CD4-positive, alpha-beta T cell (primary cell): Measurements from ENCODE around the gene MTOR. TPM values are rescaled to one million over a fixed set of nuclear protein-coding genes. Genes with fewer than 3 reads are reported as not detected.

ENCODE experiments used
- ATAC-seq: fragments of 200-7000 bp; cut with Tn5 transposase; one replicate; pipeline ENCODE4 v1.10.0; 2022; ENCODE audit warnings: mild to moderate bottlenecking; ENCODE audit not compliant: poor library complexity
- CTCF ChIA-PET: fragments of 350-600 bp; sonication (Branson Sonifier 250); formaldehyde crosslinking; loops from one replicate; lab custom pipeline; 2021; ENCODE audit warnings: antibody characterized with exemption, inconsistent platforms; lab: Charles Lee
- POLR2A ChIA-PET: fragments of 350-600 bp; sonication (Branson Sonifier 250); formaldehyde crosslinking; loops from one replicate; lab custom pipeline; 2021; ENCODE audit warnings: antibody characterized with exemption, inconsistent platforms; lab: Charles Lee
- DNase-seq, 14 experiments: peaks; one replicate each; pipeline ENCODE4 v3.0.0-alpha.2; 2013 to 2020; ENCODE audit warnings: mixed read lengths in 2 of 14
- H3K27ac ChIP-seq, 2 donors: one replicate each; pipeline versions ENCODE4 v1.5.1 to v1.7.0; 2013; ENCODE audit warnings: low read length in 2 of 2, low read depth in 1 of 2, mild to moderate bottlenecking in 1 of 2
- H3K27me3 ChIP-seq, 2 experiments: 1 replicate in 1 of 2; 2 replicates in 1 of 2; pipeline versions ENCODE4 v1.6.1 to v1.7.0; 2013; ENCODE audit warnings: low read length in 2 of 2, control low read depth in 1 of 2, mild to moderate bottlenecking in 1 of 2, moderate library complexity in 1 of 2; ENCODE audit not compliant: insufficient read depth in 2 of 2, control insufficient read depth in 1 of 2
- H3K36me3 ChIP-seq: one replicate; pipeline ENCODE4 v1.6.1; 2013; ENCODE audit warnings: low read length, control low read depth; ENCODE audit not compliant: insufficient read depth
- H3K4me1 ChIP-seq: one replicate; pipeline ENCODE4 v1.6.1; 2013; ENCODE audit warnings: low read length, control low read depth; ENCODE audit not compliant: insufficient read depth
- H3K4me3 ChIP-seq: one replicate; pipeline ENCODE4 v1.5.1; 2013; ENCODE audit warnings: mild to moderate bottlenecking, low read length, moderate library complexity
- H3K9me3 ChIP-seq, 2 experiments: 1 replicate in 1 of 2; 2 replicates in 1 of 2; pipeline versions ENCODE4 v1.6.1 to v1.7.0; 2013; ENCODE audit warnings: low read length in 2 of 2, mild to moderate bottlenecking in 2 of 2, control low read depth in 1 of 2, moderate library complexity in 1 of 2; ENCODE audit not compliant: control insufficient read depth in 1 of 2, insufficient read depth in 1 of 2
- H3K27ac Mint-ChIP-seq: one replicate; pipeline ENCODE4 v1.8.0; 2020; ENCODE audit warnings: mixed read lengths
- H3K27me3 Mint-ChIP-seq: one replicate; pipeline ENCODE4 v1.8.0; 2021; ENCODE audit warnings: mixed read lengths
- H3K36me3 Mint-ChIP-seq: one replicate; pipeline ENCODE4 v1.8.0; 2021; ENCODE audit warnings: low read depth, mixed read lengths
- H3K4me1 Mint-ChIP-seq: one replicate; pipeline ENCODE4 v1.8.0; 2021; ENCODE audit warnings: low read depth, mixed read lengths
- H3K4me3 Mint-ChIP-seq: one replicate; pipeline ENCODE4 v1.8.0; 2020; ENCODE audit warnings: mild to moderate bottlenecking, mixed read lengths
- H3K9me3 Mint-ChIP-seq: one replicate; pipeline ENCODE4 v1.8.0; 2020; ENCODE audit warnings: mixed read lengths
- CTCF ChIP-seq: fragments of 200-600 bp; IDR thresholded peaks from one replicate; pipeline ENCODE4 v1.8.0; 2022; ENCODE audit warnings: antibody characterized with exemption, mild to moderate bottlenecking
- intact Hi-C, 2 experiments: fragments of 100-400 bp; cut with DNase I in 1 of 2; cut with micrococcal nuclease in 1 of 2; formaldehyde crosslinking; loops; one replicate each; pipeline versions ENCODE4 v1.15.1 to v1.9.0; 2023 to 2025; cut with DNase I, micrococcal nuclease
- total RNA-seq, 174 experiments: library from RNA in 2 of 174; stranded (reverse) in 2 of 174; gene quantifications; one replicate each; pipeline ENCODE4 v1.2.3 and lab custom pipeline; 2021 to 2026

The MTOR gene
- total RNA-seq, 2 experiments from 2014 or later: 27.3 to 28.9 TPM

GRCh38 chr1:11072216-11072917 lies 190.0 kb downstream of the MTOR start:
- Histone ChIP-seq H3K9me3 (no peaks in the 10 kb centered on the region), H3K27me3 (no peaks in the 10 kb centered on the region), H3K36me3 (peaks cover 94% of the 10 kb centered on the region), H3K4me3 (no peak overlapping the region), H3K27ac (no peak overlapping the region), H3K4me1 (no peaks in the 10 kb centered on the region)
- Mint-ChIP-seq H3K27me3 (no peaks in the 10 kb centered on the region), H3K4me3 (no peak overlapping the region), H3K36me3 (peaks cover 86% of the 10 kb centered on the region), H3K27ac (no peak overlapping the region), H3K4me1 (no peaks in the 10 kb centered on the region), H3K9me3 (no peaks in the 10 kb centered on the region)
- intact Hi-C loops: no loop called here
- POLR2A ChIA-PET: interaction anchor here (1.2 kb wide), 1 partner anchor 27 kb away, joined by 5 read pairs; the partner anchor contains the start of gene EXOSC10
- no peak for TF ChIP-seq CTCF
- CTCF ChIA-PET: no interaction called here
- ATAC-seq (no peak), DNase-seq (no peak)

- DNase-seq: no peak
- H3K4me3 ChIP-seq: no peak overlapping the region
- no peaks in the 10 kb centered on the region for H3K9me3 ChIP-seq
- H3K4me1 ChIP-seq: no peaks in the 10 kb centered on the region
- ChIA-PET CTCF (interaction anchor here (1.7 kb wide), 1 partner anchor 34 kb away, joined by 8 read pairs; no protein-coding TSS in a partner anchor), POLR2A (no interaction called here)
- Mint-ChIP-seq H3K27me3 (no peaks in the 10 kb centered on the region), H3K9me3 (no peaks in the 10 kb centered on the region), H3K36me3 (peaks cover 85% of the 10 kb centered on the region), H3K4me3 (no peak overlapping the region), H3K27ac (no peak overlapping the region), H3K4me1 (no peaks in the 10 kb centered on the region)
- ATAC-seq: no peak
- H3K27ac ChIP-seq: no peak overlapping the region
- no peak for TF ChIP-seq CTCF
- intact Hi-C loops: no loop called here
- H3K27me3 ChIP-seq: no peaks in the 10 kb centered on the region
- peaks cover 90% of the 10 kb centered on the region for H3K36me3 ChIP-seq
These were observed 190.7 kb downstream of the MTOR start for GRCh38 chr1:11071463-11072215.

GRCh38 chr1:11070876-11071275 lies 191.5 kb downstream of the MTOR start:
- Mint-ChIP-seq H3K27ac (no peak overlapping the region), H3K9me3 (no peaks in the 10 kb centered on the region), H3K36me3 (peaks cover 85% of the 10 kb centered on the region), H3K4me1 (no peaks in the 10 kb centered on the region), H3K27me3 (no peaks in the 10 kb centered on the region), H3K4me3 (no peak overlapping the region)
- intact Hi-C loops: no loop called here
- Histone ChIP-seq H3K4me3 (no peak overlapping the region), H3K27ac (no peak overlapping the region), H3K36me3 (peaks cover 89% of the 10 kb centered on the region), H3K9me3 (no peaks in the 10 kb centered on the region), H3K27me3 (no peaks in the 10 kb centered on the region), H3K4me1 (no peaks in the 10 kb centered on the region)
- TF ChIP-seq CTCF: no peak
- POLR2A ChIA-PET: interaction anchor here (2.1 kb wide), 1 partner anchor 11 kb away, joined by 7 read pairs; the partner anchor contains the start of gene SRM
- ATAC-seq (no peak), DNase-seq (no peak)
- CTCF ChIA-PET: interaction anchor here (1.7 kb wide), 1 partner anchor 33 kb away, joined by 8 read pairs; no protein-coding TSS in a partner anchor
